Naive B cell (primary cell): ENCODE measurements around the gene CLEC16A. TPM values are rescaled to one million over a fixed set of nuclear protein-coding genes. Genes with fewer than 3 reads are reported as not detected.

Source experiments
- ATAC-seq, 2 donors: fragments of 150-1000 bp; cut with Tn5 transposase; 2 replicates each; pipeline ENCODE4 v1.10.0; 2021; ENCODE audit warnings: low read depth in 2 of 2, mild to moderate bottlenecking in 2 of 2, moderate library complexity in 2 of 2
- DNase-seq: peaks from one replicate; pipeline ENCODE4 v3.0.0; 2022
- H3K27ac Mint-ChIP-seq, 6 donors: one replicate each; pipeline ENCODE4 v1.8.0; 2020 to 2022; ENCODE audit warnings: mild to moderate bottlenecking in 6 of 6, mixed read lengths in 6 of 6, moderate library complexity in 5 of 6, inconsistent platforms in 2 of 6
- H3K27me3 Mint-ChIP-seq, 3 donors: one replicate each; pipeline ENCODE4 v1.8.0; 2021 to 2022; ENCODE audit warnings: mixed read lengths in 3 of 3, mild to moderate bottlenecking in 1 of 3
- H3K36me3 Mint-ChIP-seq, 2 donors: one replicate each; pipeline ENCODE4 v1.8.0; 2020 to 2022; ENCODE audit warnings: mixed read lengths in 2 of 2, inconsistent platforms in 1 of 2, mild to moderate bottlenecking in 1 of 2
- H3K4me1 Mint-ChIP-seq, 3 donors: one replicate each; pipeline ENCODE4 v1.8.0; 2020 to 2022; ENCODE audit warnings: mixed read lengths in 3 of 3, inconsistent platforms in 1 of 3, mild to moderate bottlenecking in 1 of 3, moderate library complexity in 1 of 3
- H3K4me3 Mint-ChIP-seq, 8 donors: one replicate each; pipeline ENCODE4 v1.8.0; 2020 to 2022; ENCODE audit warnings: mild to moderate bottlenecking in 8 of 8, mixed read lengths in 8 of 8, moderate library complexity in 8 of 8, inconsistent platforms in 2 of 8
- H3K9me3 Mint-ChIP-seq, 7 donors: one replicate each; pipeline ENCODE4 v1.8.0; 2020 to 2022; ENCODE audit warnings: mixed read lengths in 7 of 7, mild to moderate bottlenecking in 5 of 7, inconsistent platforms in 2 of 7, moderate library complexity in 1 of 7
- polyA plus RNA-seq, 6 donors: library from polyadenylated mRNA; unstranded; fragments of 300-500 nt; fragmentation: Illumina TruSeq; gene quantifications; one replicate each; pipeline ENCODE4 v1.2.3, GENCODE V29; 2021; ENCODE audit warnings: low read depth in 6 of 6

The CLEC16A gene
- polyA plus RNA-seq, 6 donors from 2014 or later: 11.8 to 34.9 (median 18.7) TPM

GRCh38 chr16:11142951-11143350 is 198.6 kb downstream of the CLEC16A start:
- no peak for ATAC-seq
- H3K27me3 Mint-ChIP-seq: no peaks in the 10 kb centered on the region
- H3K27ac Mint-ChIP-seq: peak overlapping the region in 2 of 6 donors; percentile 52 to 64
- H3K9me3 Mint-ChIP-seq: no peaks in the 10 kb centered on the region
- H3K36me3 Mint-ChIP-seq: no peaks in the 10 kb centered on the region
- no peak for DNase-seq
- H3K4me3 Mint-ChIP-seq: peak overlapping the region in 1 of 8 donors; percentile 37
- peaks cover 4 to 7% (median 5%) of the 10 kb centered on the region in 3 donors for H3K4me1 Mint-ChIP-seq

- Mint-ChIP-seq H3K27ac (peak overlapping the region in 1 of 6 donors; percentile 52), H3K4me1 (peaks cover 2 to 7% (median 4%) of the 10 kb centered on the region in 3 donors), H3K4me3 (peak overlapping the region in 1 of 8 donors; percentile 37), H3K27me3 (no peaks in the 10 kb centered on the region), H3K36me3 (peaks cover 0 to under 1% of the 10 kb centered on the region in 2 donors), H3K9me3 (no peaks in the 10 kb centered on the region)
- ATAC-seq: no peak
- DNase-seq: no peak
Measured at GRCh38 chr16:11143372-11144035, 199.1 kb downstream of the CLEC16A start.

GRCh38 chr16:11144122-11144521 is 199.8 kb downstream of the CLEC16A start:
- H3K9me3 Mint-ChIP-seq: peaks cover 0 to 2% (median 0%) of the 10 kb centered on the region in 7 donors
- no peak for DNase-seq
- peaks cover 0 to 7% of the 10 kb centered on the region in 2 donors for H3K36me3 Mint-ChIP-seq
- no peak overlapping the region for H3K4me3 Mint-ChIP-seq
- H3K27me3 Mint-ChIP-seq: no peaks in the 10 kb centered on the region
- no peak for ATAC-seq
- no peak overlapping the region for H3K27ac Mint-ChIP-seq
- H3K4me1 Mint-ChIP-seq: peaks cover 2 to 7% (median 4%) of the 10 kb centered on the region in 3 donors

GRCh38 chr16:11145173-11145818 is 200.9 kb downstream of the CLEC16A start:
- H3K9me3 Mint-ChIP-seq: peaks cover 0 to 3% (median 0%) of the 10 kb centered on the region in 7 donors
- no peak for DNase-seq
- peaks cover 2 to 14% of the 10 kb centered on the region in 2 donors for H3K36me3 Mint-ChIP-seq
- ATAC-seq: no peak
- H3K4me1 Mint-ChIP-seq: peaks cover 2 to 7% (median 4%) of the 10 kb centered on the region in 3 donors
- no peak overlapping the region for H3K4me3 Mint-ChIP-seq
- H3K27me3 Mint-ChIP-seq: no peaks in the 10 kb centered on the region
- H3K27ac Mint-ChIP-seq: no peak overlapping the region

- H3K27me3 Mint-ChIP-seq: no peaks in the 10 kb centered on the region
- no peak for ATAC-seq
- peaks cover 7 to 19% of the 10 kb centered on the region in 2 donors for H3K36me3 Mint-ChIP-seq
- H3K9me3 Mint-ChIP-seq: peaks cover 0 to 3% (median 0%) of the 10 kb centered on the region in 7 donors
- H3K4me1 Mint-ChIP-seq: peaks cover 2 to 7% (median 4%) of the 10 kb centered on the region in 3 donors
- H3K4me3 Mint-ChIP-seq: no peak overlapping the region
- DNase-seq: no peak
- no peak overlapping the region for H3K27ac Mint-ChIP-seq
Measured at GRCh38 chr16:11145819-11146211, 201.5 kb downstream of the CLEC16A start.

- H3K27me3 Mint-ChIP-seq: no peaks in the 10 kb centered on the region
- ATAC-seq (no peak), DNase-seq (no peak)
- no peak overlapping the region for H3K4me3 Mint-ChIP-seq
- H3K27ac Mint-ChIP-seq: no peak overlapping the region
- H3K36me3 Mint-ChIP-seq: peaks cover 8 to 20% of the 10 kb centered on the region in 2 donors
- H3K9me3 Mint-ChIP-seq: peaks cover 0 to 3% (median 0%) of the 10 kb centered on the region in 7 donors
- H3K4me1 Mint-ChIP-seq: peaks cover 0 to 5% (median 0%) of the 10 kb centered on the region in 3 donors
Measured at GRCh38 chr16:11147033-11147753, 202.8 kb downstream of the CLEC16A start.

GRCh38 chr16:11147754-11148444 is 203.5 kb downstream of the CLEC16A start:
- peaks cover 0 to 3% (median 0%) of the 10 kb centered on the region in 7 donors for H3K9me3 Mint-ChIP-seq
- H3K36me3 Mint-ChIP-seq: peaks cover 8 to 20% of the 10 kb centered on the region in 2 donors
- no peak for ATAC-seq
- H3K27me3 Mint-ChIP-seq: no peaks in the 10 kb centered on the region
- no peak overlapping the region for H3K4me3 Mint-ChIP-seq
- peak overlapping the region in 1 of 6 donors; percentile 81 for H3K27ac Mint-ChIP-seq
- DNase-seq: no peak
- peaks cover 0 to 5% (median 3%) of the 10 kb centered on the region in 3 donors for H3K4me1 Mint-ChIP-seq

GRCh38 chr16:11149011-11149616 is 204.8 kb downstream of the CLEC16A start:
- Mint-ChIP-seq H3K36me3 (peaks cover 8 to 20% of the 10 kb centered on the region in 2 donors), H3K27ac (no peak overlapping the region), H3K4me1 (peaks cover 3 to 7% (median 7%) of the 10 kb centered on the region in 3 donors), H3K4me3 (peak overlapping the region in 2 of 8 donors; percentile 10 to 18), H3K9me3 (peaks cover 0 to 3% (median 0%) of the 10 kb centered on the region in 7 donors), H3K27me3 (no peaks in the 10 kb centered on the region)
- DNase-seq (no peak), ATAC-seq (no peak)

GRCh38 chr16:11150190-11150589 is 205.8 kb downstream of the CLEC16A start:
- DNase-seq: no peak
- no peak for ATAC-seq
- peaks cover 8 to 20% of the 10 kb centered on the region in 2 donors for H3K36me3 Mint-ChIP-seq
- no peaks in the 10 kb centered on the region for H3K27me3 Mint-ChIP-seq
- peaks cover 3 to 7% (median 7%) of the 10 kb centered on the region in 3 donors for H3K4me1 Mint-ChIP-seq
- peaks cover 0 to 3% (median 0%) of the 10 kb centered on the region in 7 donors for H3K9me3 Mint-ChIP-seq
- no peak overlapping the region for H3K27ac Mint-ChIP-seq
- no peak overlapping the region for H3K4me3 Mint-ChIP-seq

- Mint-ChIP-seq H3K4me3 (no peak overlapping the region), H3K27me3 (no peaks in the 10 kb centered on the region), H3K27ac (peak overlapping the region in 1 of 6 donors; percentile 3), H3K4me1 (peaks cover 3 to 9% (median 7%) of the 10 kb centered on the region in 3 donors), H3K36me3 (peaks cover 8 to 20% of the 10 kb centered on the region in 2 donors), H3K9me3 (peaks cover 0 to 3% (median 0%) of the 10 kb centered on the region in 7 donors)
- ATAC-seq: no peak
- no peak for DNase-seq
Measured at GRCh38 chr16:11151156-11151884, 207.0 kb downstream of the CLEC16A start.

- no peak overlapping the region for H3K4me3 Mint-ChIP-seq
- H3K36me3 Mint-ChIP-seq: peaks cover 8 to 20% of the 10 kb centered on the region in 2 donors
- peaks cover 3 to 15% (median 15%) of the 10 kb centered on the region in 3 donors for H3K4me1 Mint-ChIP-seq
- peaks cover 0 to 3% (median 0%) of the 10 kb centered on the region in 7 donors for H3K9me3 Mint-ChIP-seq
- no peaks in the 10 kb centered on the region for H3K27me3 Mint-ChIP-seq
- DNase-seq (no peak), ATAC-seq (no peak)
- peak overlapping the region in 3 of 6 donors; percentile 3 to 52 (median 7) for H3K27ac Mint-ChIP-seq
Measured at GRCh38 chr16:11151885-11152629, 207.7 kb downstream of the CLEC16A start.
